ENCODE results near the gene RREB1.

The RREB1 gene

GRCh38 chr6:7267071-7267465 is 159.3 kb downstream of the RREB1 start:
- Mint-ChIP-seq H3K36me3 (ENCODE audit: low read depth) (no peaks in the 10 kb centered on the region), H3K27ac (no peak overlapping the region), H3K4me1 (peaks cover 9% of the 10 kb centered on the region), H3K27me3 (ENCODE audit: low read depth, poor library complexity) (peaks cover 2% of the 10 kb centered on the region), H3K9me3 (peaks cover 12% of the 10 kb centered on the region), H3K4me3 (no peak overlapping the region)
- no peak for DNase-seq
- TF ChIP-seq CTCF (IDR thresholded peaks at IDR 0.05), result no peak

DNA sequence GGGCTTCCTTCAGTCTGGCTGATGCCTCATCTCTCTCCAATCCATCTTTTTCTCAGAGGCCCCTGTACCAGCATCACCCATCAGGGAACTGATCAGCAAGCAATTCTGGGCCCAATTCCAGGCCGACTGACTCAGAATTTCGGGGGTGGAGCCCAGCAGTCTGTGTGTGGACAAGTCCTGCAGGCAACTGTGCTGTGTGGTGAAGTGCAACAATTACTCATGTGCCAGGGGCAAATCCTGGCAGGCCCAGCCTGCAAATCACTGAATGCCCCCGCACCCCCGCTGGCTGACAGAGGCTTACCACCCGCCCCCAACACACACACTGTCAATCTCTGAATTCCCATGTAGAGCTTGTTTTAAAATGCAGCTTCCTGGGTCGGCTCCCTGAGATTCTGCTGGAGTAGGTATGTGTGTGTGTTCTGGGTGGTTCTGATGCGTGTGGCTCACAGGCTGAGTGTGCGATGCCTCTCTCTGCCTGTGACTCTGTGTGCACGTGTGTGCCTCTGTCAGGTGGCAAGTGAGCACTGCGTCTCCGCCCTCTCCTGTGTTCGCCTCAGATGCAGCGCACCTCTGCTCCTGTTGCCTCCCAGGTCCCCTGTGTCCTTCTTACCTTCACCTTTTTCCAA is 159.8 kb downstream of the RREB1 start:
- H3K9me3 Mint-ChIP-seq, result peaks cover 12% of the 10 kb centered on the region
- peaks cover 2% of the 10 kb centered on the region for H3K27me3 Mint-ChIP-seq (ENCODE audit: low read depth, poor library complexity)
- no peak overlapping the region for H3K27ac Mint-ChIP-seq
- no peak for DNase-seq
- TF ChIP-seq CTCF (IDR thresholded peaks at IDR 0.05), result no peak
- no peak overlapping the region for H3K4me3 Mint-ChIP-seq
- H3K36me3 Mint-ChIP-seq (ENCODE audit: low read depth), result no peaks in the 10 kb centered on the region
- H3K4me1 Mint-ChIP-seq, result peaks cover 5% of the 10 kb centered on the region

GRCh38 chr6:7268362-7268761 is 160.6 kb downstream of the RREB1 start:
- H3K4me1 Mint-ChIP-seq, result peaks cover 5% of the 10 kb centered on the region
- no peaks in the 10 kb centered on the region for H3K36me3 Mint-ChIP-seq (ENCODE audit: low read depth)
- TF ChIP-seq CTCF (IDR thresholded peaks at IDR 0.05), result no peak
- H3K27ac Mint-ChIP-seq, result no peak overlapping the region
- peaks cover 12% of the 10 kb centered on the region for H3K9me3 Mint-ChIP-seq
- no peak for DNase-seq
- H3K27me3 Mint-ChIP-seq (ENCODE audit: low read depth, poor library complexity), result peaks cover 2% of the 10 kb centered on the region
- no peak overlapping the region for H3K4me3 Mint-ChIP-seq

GRCh38 chr6:7268816-7269555 is 161.2 kb downstream of the RREB1 start:
- TF ChIP-seq CTCF (IDR thresholded peaks at IDR 0.05), result no peak
- H3K4me1 Mint-ChIP-seq, result peaks cover 5% of the 10 kb centered on the region
- peak overlapping the region; percentile 45 for H3K27ac Mint-ChIP-seq
- no peak for DNase-seq
- H3K36me3 Mint-ChIP-seq (ENCODE audit: low read depth), result no peaks in the 10 kb centered on the region
- peaks cover 2% of the 10 kb centered on the region for H3K27me3 Mint-ChIP-seq (ENCODE audit: low read depth, poor library complexity)
- H3K4me3 Mint-ChIP-seq, result no peak overlapping the region
- peaks cover 12% of the 10 kb centered on the region for H3K9me3 Mint-ChIP-seq

DNA sequence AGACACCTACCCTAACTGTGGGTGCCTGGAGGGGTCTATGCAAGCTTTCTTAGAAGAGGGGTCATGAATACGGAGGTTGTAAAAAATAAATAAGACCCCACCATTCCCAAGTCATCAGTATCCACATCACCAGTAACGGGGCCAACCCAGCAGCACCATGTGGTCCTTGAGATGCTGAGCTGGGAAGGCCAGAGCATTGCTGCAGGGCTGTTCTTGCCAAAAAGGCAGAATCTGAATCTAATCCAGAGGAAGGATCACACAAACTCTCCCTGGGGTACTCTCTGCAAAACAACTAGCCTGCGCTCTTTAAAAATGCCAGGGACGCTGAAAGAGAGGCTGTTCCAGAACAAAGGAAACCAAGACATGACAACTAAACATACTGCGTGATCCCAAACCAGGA is 162.1 kb downstream of the RREB1 start:
- peaks cover 5% of the 10 kb centered on the region for H3K4me1 Mint-ChIP-seq
- no peak overlapping the region for H3K4me3 Mint-ChIP-seq
- peaks cover 2% of the 10 kb centered on the region for H3K27me3 Mint-ChIP-seq (ENCODE audit: low read depth, poor library complexity)
- DNase-seq, result no peak
- H3K27ac Mint-ChIP-seq, result no peak overlapping the region
- no peaks in the 10 kb centered on the region for H3K36me3 Mint-ChIP-seq (ENCODE audit: low read depth)
- peaks cover 12% of the 10 kb centered on the region for H3K9me3 Mint-ChIP-seq
- TF ChIP-seq CTCF (IDR thresholded peaks at IDR 0.05), result no peak

Data from nephron progenitor cell (in vitro differentiated cells).